Right renal pelvis (tissue), 4 donors: ENCODE data around the gene ZMYND11. TPM values are rescaled to one million over a fixed set of nuclear protein-coding genes. Genes with fewer than 3 reads are reported as not detected.

Experiments
- DNase-seq, 4 donors: peaks; one replicate each; pipeline ENCODE4 v3.0.0-alpha.2; 2013; ENCODE audit warnings: low read depth in 4 of 4, low spot score in 3 of 4, missing footprints in 1 of 4
- polyA plus RNA-seq, 4 donors: library from polyadenylated mRNA; unstranded; fragments of 120-200 nt; gene quantifications; one replicate each; pipeline ENCODE4 v1.2.1, GENCODE V29; 2013; ENCODE audit not compliant: insufficient read length in 4 of 4

ZMYND11 gene
- polyA plus RNA-seq: 100 to 1,000 TPM in 3 of 4 donors, 10 to 100 TPM in 1; 85.4 to 119 (median 112) TPM

DNA sequence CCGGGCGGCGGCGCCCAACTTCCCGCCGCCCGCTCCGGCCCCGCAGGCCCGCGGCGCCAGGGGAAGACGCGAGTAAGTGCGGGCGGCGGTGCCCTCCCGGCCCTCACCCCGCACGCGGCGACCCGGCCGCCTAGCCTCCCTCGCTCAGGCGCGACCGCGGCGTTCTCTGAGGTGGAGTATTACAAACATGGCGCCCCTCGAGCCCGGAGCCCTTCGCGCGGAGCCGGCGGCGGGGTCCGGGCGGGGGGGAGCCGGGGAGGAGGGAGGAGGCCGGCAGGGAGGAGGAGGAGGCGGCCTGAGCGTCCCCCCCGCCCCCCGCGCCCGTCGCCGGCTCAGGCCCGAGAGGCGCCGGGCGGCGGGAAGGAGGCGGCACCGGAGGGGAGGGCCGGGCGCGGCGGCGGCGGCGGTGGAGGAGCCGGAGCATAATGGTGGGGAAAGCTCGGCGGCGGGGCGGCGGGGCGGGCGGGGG is at the start of gene ZMYND11:
ZMYND11 (plus strand) TSS at position 324 of the 469 bp plus-strand sequence. CDS start 44,558 bp downstream, outside the sequence.
- peak in 2 of 4 donors; percentile 31 to 48 for DNase-seq

DNA sequence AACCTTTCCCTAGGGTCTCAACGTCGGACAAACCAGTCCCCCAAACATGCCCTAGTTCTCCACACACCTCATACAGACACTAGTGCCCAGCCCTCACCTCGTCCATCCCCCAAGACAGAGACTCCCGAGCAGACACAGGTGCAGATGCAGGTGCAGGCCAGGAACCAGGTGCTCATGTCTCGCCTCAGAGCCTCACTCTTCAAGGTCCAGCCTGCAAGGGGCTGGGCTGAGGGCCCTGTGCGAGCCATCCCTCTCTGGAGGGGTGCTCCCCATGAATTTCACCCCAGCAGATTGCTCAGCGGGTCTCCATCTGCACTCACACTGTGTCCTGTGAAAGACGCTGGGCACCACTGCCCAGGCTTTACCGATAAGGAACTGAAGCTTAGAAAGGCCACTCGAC is 49.2 kb upstream of the ZMYND11 start:
- DNase-seq: no peak

DNA sequence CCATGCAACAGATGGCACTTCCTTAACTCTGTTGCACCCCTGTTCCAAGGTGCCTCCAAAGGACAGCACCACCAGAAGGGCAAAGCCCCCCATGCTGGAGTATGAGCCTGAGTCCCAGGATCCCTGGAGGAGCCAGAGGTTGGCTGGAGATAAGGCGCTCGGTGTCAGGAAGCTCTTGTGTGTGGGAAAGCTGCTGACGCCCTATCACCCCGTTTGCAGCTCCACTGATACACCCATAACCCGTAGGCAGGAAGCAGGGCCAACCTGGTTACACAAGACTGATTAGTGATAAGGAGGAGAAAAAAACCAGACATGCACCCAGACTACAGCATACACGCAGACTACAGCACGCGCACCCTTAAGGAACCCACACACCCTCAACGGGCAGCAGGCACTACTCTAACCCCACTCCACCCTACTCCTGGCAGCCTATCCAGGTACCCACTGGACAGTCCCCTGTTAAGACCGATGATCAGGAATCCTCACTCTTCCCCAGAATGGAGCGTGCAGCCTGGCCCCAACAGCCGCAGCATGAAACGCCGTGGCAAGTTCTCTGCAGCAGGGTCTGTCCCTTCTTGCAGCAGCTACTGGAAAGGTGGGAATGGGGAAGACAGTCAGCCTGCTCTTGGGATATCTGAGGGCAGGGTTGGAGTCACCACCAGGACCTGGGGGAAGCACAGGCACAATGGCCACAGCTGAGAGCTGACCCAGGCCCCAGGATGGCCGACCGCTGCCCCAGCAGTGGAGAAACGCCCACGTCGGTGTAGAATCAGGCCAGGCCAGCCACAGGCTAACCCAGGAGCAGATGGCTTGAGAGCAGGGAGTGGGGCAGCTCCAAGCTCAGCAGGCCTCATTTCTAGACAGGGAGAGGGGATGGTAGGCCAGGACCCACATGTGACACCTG is 47.8 kb upstream of the ZMYND11 start:
- DNase-seq: no peak

DNA sequence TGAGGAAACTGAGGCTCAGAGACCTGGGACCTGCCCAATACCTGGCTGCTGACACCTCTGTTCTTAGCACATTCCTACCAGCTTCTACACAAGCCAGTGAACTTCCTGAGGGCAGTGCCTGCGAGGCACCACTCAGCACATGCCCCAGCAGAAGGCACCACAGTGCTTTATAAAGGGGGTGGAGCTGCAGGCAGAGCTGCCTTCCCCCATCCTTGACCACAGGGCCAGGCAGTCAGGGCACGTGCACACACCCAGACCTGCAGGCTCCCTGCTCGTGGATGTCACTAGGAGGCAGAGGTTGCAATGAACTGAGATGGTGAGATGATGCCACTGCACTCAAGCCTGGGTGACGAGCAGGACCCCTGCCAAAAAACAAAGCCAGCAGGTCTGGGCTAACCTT is 47.0 kb upstream of the ZMYND11 start:
- no peak for DNase-seq

DNA sequence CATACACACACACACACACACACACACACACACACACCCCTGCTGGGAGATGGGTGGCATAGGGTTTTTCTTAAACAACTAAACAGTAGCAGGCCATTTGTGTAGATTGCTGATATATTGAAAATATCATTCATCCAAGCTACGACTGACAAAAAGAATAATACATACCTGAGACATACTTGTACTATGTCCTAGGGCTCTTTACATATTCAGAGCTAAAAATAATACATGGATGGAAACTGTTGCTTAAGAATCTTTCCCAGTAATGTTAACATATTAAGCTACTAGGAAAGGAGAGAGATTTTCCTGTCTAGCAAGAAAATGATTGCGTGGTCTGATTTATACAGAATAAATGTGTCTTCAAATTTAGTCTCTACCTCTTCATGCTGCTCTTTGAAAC is 46.0 kb upstream of the ZMYND11 start:
- no peak for DNase-seq

DNA sequence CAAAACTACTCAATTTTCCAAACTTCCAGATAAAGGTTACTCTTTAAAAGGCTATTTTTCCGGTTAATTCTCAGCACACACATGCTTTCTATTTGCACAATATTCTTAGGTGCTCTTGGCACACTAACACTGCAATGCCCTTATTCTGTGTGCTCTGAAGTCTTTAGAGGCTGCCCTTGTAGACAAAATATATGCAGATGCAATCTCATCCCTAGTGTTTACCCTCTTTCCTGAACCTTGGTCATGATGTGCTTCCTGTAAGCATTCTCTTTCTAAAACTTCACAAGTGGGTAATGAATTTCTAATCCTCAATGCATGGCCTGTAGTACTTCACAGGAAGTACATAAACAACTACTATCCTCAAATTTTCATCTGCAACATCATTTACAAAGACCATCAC is 45.1 kb upstream of the ZMYND11 start:
- DNase-seq: no peak

DNA sequence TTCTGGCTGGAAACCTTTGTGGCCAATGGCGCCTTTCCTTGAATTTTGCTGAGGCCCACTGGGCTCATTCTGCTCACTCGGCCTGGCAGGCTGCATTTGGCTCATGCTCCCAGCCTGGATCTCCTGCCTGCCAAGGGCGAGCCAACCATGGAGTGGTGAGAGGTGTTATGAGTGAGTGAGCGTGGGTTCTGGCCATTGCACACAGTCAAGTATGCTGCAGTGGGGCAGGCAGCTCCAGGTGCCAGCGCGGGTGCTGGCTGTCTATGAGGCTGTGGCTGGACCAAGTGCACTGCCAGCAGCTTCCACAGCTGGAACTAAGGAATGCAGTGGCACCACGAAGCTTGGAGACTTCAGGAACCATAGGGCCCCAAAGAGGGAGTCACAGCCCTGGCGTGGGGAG is 43.9 kb upstream of the ZMYND11 start:
- DNase-seq: no peak

DNA sequence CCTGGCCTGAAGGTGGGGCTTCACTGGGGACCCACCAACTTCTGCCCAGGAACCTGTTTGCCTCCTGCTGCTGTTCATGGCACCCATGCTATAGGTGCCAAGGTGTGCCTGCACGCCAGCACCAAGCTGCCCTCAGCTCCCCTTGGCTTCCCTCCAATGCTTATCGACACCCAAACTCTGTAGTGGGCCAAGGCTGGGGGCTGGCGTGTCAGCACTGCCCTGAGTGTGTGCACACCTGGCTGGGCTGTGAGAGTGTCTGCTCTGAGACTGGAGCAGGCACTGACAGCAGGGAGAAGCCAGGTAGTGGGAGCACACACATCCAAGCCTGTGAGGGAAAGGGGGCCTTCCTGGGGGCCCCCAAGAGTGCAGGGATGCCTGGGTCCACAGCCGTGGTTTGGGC is 43.1 kb upstream of the ZMYND11 start:
- DNase-seq: no peak

DNA sequence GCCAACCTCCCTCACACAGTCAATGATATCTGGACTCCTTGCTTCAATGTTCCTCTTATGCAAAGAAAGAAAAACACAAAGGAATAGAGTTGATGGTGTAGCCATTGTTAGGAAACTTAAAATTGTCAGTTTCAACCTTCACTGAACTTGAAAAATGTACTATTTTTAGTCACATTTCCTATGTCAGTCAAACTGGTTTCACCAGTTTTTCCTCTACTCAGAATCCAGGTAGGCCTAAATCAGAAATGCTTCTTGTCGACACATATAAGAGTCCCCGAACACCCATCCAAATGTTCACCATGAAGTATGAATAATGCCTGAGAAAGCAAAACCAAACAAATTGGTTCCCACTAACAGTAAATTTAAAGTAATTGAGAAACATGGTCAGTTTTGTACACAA is 42.4 kb upstream of the ZMYND11 start:
- no peak for DNase-seq

DNA sequence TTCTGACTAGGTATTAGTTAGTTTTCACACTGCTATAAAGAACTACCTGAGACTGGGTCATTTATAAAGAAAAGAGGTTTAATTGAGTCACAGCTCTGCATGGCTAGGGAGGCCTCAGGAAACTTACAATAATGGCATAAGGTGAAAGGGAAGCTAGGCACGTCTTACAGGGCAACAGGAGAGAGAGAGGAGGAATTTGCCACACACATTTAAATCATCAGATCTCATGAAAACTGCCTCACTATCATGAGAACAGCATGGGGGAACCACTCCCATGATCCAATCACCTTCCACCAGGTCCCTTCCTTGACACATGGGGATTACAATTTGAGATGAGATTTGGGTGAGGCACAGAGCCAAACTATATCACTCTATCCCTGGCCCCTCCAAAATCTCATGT is 40.6 kb upstream of the ZMYND11 start:
- no peak for DNase-seq

DNA sequence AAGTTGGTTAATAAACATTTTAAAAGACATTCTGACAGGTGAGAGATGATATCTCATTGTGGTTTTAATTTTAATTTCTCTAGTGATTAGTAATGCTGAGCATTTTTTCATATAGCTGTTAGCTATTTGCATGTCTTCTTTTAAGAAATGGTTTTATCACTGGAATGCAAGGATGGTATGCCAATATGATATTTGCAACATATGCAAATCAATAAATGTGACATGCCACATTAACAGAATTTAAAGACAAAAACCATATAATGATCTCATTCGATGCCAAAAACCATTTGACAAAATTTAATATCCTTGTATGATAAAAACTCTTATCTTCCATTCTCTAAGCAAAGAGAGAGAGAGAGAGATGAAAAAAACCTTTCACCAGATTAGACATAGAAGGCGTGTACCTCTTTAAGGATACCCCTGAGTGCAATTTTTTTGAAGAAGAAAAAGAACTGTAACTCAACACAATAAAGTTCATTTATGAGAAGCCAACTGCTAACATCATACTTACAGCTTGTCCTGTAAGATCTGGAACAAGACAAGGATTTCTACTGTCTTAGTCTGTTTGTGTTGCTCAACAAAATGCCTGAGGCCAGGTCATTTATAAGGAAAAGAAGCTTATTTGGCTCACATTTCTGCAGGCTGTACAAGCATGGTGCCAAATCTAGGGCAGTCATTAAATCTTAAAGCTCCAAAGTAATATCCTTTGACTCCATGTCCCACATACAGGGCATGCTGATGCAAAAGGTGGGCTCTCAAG is 39.7 kb upstream of the ZMYND11 start:
- no peak for DNase-seq

DNA sequence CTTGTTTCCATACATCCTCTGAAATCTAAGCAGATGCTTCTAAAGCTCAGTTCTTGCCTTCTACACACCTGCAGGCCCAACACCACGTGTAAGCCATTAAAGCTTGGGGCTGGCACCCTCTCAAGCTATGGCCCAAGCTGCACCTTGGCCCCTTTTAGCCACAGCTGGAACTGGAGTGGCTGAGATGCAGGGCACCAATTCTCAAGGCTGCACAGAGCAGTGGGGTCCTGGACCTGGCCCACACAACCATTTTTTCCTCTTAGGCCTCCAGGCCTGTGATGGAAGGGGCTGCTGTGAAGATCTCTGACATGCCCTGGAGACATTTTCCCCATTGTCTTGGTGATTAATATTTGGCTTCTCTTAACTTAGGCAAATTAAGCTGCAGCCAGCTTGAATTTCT is 38.8 kb upstream of the ZMYND11 start:
- DNase-seq: no peak

DNA sequence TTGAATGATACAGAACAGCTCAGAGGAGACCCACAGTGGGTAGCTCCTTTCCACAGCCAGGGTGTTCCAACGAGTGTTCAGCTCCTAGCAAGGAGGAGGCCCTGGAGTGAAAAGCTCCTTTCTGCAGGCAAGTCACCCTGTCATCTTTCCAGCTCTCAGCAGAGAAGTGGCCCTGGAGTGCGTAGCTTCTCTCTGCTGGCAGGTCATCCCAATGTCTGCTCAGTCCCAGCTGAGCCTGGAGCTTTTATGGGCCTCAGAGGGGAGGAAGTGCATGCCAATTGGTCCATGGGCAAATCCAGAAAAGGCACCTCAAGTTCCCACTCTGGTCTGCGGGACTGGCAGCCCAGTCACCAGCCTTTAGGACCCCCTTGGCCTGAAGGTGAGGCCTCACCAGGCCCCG is 30.8 kb upstream of the ZMYND11 start:
- no peak for DNase-seq

DNA sequence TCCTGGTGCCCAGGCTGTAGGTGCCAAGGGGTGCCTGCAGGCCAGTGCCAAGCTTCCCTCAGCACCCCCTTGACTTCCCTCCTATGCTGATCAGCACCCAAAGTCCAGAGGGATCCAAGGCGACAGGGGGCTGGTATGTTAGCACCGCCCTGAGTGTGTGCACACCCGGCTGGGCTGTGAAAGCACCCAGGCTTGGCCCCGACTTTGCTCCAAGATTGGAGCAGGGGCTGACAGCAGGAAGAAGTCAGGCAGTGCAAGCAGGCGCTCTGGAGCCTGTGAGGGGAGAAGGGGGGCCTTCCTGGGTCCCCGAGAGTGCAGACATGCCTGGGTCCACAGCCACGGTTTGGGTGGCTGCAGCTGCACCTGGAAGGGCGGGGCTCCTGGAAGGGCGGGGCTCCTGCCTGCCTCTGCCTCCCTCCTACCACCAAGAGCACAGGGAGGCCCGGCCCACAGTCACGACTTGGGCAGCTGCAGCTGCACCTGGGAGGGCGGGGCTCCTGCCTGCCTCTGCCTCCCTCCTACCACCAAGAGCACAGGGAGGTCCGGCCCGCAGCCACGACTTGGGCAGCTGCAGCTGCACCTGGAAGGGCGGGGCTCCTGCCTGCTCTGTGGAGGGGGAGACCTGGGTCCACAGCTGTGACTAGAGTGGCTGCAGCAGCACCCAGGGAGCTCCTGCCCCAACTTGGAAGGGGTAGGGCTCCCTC is 30.2 kb upstream of the ZMYND11 start:
- DNase-seq: no peak

DNA sequence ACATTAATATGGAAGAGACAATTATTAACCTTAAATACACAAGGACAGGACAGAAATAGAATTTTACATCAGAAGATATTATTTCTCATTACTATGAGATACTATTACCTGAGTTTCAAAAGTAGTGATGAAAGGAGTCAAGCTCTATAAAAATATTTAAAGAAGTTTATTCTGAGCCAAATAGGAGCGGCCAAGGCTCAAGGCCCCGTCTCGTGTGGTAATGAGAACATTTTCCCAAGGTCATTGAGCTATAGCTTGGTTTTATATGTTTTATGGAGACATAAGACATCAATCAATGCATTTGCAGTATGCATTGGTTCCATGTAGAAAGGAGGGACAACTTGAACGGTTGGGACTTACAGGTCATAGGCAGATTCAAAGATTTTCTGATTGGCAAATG is 29.4 kb upstream of the ZMYND11 start:
- no peak for DNase-seq

DNA sequence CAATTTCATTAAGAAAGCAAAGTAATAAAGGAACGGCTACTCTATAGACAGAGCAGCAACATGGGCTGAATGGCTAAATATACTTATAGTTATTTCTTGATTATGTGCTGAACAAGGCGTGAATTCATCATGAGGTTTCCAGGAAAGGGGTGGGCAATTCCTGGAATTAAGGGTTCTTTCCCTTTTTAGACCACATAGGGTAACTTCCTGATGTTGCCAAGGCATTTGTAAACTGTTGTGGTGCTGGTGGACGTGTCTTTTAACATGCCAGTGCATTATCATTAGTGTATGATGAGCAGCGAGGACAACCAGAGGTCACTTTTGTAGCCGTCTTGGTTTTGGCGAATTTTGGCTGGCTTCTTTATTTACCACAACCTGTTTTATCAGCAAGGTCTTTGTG is 28.5 kb upstream of the ZMYND11 start:
- no peak for DNase-seq

DNA sequence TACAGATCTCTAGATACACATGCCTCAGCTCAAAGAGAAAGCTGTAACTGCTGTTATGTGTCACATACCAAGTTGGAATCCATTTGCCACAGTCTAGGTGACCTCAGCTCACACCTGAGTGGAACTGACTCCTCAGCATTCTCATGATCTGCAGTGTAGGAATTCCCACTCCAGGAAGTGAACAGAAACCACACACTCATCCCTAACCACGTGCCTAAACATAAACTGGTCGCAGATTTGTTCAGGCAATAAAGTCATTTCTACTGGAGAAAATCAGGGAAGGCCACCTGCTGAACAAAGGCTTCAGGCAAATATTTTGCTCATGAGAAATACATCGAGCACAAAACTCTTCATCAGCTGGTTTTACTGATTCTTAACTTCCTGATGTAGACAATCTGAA is 23.0 kb upstream of the ZMYND11 start:
- no peak for DNase-seq

DNA sequence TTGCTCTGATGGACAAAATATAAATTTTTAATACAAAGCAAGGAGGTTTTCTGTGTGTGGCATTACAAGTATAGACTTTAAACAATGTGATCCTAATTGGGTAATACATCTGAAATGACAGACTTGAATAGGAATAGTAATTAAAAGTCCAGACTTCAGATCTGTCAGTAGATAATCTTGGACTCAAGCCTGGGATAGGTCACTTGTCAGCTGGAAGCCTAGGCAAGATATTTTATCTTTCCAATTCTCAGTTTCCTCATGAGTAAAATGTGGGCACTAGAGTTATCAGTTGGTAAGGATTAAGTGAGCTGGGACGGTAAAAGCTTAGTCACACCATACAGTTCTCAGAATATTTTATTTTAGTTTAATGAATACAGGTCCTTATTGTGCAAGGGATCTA is 10.4 kb upstream of the ZMYND11 start:
- no peak for DNase-seq

DNA sequence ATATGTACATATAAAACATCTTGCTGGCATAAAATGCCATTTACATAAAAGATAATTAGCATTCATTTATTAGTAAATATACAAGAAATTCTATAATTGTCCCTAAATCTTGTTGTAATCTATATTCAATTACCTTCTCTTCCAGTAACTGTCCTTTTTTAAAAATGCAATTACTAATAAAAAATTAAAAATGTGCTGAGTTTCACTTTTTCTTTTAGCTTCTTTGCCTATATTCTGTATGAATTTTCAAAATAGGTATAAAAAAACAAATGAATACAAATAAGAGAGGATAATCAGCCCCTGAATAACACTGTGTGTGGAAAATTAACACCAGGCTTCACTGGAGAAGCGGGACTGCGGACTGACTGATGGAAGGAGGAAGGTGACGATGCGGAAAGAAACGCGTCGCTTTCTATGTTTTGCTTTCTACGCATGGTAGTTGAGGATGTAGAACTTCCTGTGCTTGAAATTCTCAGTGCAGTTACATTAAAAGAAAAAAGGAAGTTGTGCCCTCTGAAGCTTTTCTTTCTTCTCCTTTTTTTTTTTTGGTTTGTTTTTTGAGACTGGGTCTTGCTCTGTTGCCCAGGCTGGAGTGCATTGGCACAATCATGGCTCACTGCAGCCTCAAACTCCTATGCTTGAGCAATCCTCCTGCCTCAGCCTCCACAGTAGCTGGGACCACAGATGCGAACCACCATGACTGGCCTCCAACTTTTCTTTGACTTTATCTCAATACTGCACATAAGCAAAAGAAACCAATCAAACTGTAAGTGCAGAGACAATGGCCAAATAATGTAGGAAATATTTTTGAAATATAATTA is 7.4 kb upstream of the ZMYND11 start:
- no peak for DNase-seq

DNA sequence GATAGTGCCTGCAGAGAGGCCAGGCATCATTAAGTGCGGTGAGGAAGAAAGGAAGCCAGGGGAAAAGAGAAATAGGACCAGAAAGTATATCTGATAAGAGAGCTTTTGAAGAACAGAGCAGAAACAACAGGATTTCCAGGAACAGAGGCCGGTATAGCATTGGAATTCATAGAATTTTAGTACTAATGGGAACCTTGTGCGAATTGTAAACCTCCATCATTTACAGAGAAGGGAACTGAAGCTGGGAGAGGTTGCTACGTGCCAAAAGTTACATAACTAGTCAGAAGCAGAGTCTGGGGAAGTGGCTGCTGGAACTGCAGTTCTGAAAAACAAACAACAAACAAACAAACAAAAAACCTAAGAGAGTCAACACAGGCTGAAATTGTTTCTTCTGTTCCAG is 5.4 kb upstream of the ZMYND11 start:
- DNase-seq: no peak
